ENCODE data around the gene GRAMD1A.
"Not testable (repeated sequence)": the region's sequence is repeated elsewhere in the genome, so short reads cannot be mapped to it uniquely, and the experiment has no call there.

GRAMD1A gene

DNA sequence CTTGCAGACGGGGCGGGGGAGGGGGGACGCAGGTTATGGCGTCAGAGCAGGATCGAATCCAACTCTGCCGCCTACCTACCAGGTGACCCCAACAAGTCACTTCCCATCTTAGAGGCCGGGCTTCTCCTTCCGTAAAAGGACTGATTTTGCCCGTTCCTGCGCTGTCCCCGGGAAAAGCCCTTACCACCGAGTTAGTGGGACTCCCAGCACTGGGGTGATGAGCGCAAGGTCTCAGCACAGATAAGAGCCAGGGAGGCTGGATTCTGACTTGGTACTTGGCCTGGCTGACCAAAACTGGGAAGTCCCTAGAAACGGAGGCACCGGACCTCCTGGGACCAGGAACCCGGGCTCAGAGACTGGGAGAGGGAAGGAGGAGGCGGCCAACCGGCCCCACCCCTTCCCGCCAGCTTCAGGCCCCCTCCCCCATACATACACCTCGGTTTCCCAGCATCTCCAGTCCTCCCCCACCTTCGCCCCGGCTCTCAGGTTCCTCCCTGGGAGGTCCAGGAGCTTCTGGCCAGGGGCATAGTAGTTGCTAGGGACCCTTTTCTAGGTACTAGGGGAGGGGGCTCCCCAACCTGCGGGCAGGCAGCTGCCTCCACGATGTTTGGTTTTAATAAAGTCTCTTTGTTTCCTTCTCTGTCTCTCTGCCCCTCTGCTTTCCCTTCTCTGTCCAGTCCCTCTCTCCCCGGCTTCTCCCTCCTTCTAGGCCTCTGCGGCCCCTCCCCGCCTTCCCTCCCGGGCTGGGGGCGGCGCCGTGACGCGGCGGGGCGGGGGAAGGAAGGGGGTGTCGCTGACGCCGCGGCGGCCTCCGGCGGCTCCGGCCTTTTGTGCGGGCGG is at the start of gene GRAMD1A:
GRAMD1A (plus strand) TSS at position 826 of the 840 bp plus-strand sequence. CDS start 156 bp downstream, outside the sequence.
- DNase-seq, result peak; percentile 85
- ATAC-seq, result peak; percentile 55
- H3K4me3 Mint-ChIP-seq, result peak within 1 kb of the TSS; percentile 100
- no peaks in the 10 kb centered on the region for H3K27me3 Mint-ChIP-seq
- peaks cover 68% of the 10 kb centered on the region for H3K4me1 Mint-ChIP-seq
- peak within 1 kb of the TSS; percentile 98 for H3K27ac Mint-ChIP-seq
- peaks cover 31% of the 10 kb centered on the region for H3K36me3 Mint-ChIP-seq (ENCODE audit: low read depth)
- no peaks in the 10 kb centered on the region for H3K9me3 Mint-ChIP-seq

DNA sequence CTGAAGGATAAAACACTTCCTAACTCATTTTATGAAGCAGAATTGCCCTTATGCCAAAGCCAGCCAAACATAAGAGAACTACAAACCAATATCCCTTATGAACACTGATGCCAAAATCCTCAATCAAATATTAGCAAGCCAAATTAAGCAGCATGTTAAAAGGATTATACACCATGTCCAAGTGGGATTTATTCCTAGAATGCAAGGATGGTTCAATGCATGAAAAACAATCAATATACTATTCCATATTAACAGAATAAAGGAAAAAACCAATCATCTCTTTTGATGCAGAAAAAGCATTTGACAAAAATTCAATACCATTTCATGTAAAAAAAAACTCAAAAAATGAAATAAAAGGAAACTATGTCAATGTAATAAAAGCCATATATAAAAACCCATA is 47.0 kb upstream of the GRAMD1A start:
- DNase-seq, result no peak
- no peak overlapping the region for H3K4me3 Mint-ChIP-seq
- H3K27ac Mint-ChIP-seq, result no peak overlapping the region
- ATAC-seq, result no peak
- peaks cover 69% of the 10 kb centered on the region for H3K9me3 Mint-ChIP-seq
- peaks cover 81% of the 10 kb centered on the region for H3K36me3 Mint-ChIP-seq (ENCODE audit: low read depth)
- no peaks in the 10 kb centered on the region for H3K27me3 Mint-ChIP-seq
- H3K4me1 Mint-ChIP-seq, result no peaks in the 10 kb centered on the region

DNA sequence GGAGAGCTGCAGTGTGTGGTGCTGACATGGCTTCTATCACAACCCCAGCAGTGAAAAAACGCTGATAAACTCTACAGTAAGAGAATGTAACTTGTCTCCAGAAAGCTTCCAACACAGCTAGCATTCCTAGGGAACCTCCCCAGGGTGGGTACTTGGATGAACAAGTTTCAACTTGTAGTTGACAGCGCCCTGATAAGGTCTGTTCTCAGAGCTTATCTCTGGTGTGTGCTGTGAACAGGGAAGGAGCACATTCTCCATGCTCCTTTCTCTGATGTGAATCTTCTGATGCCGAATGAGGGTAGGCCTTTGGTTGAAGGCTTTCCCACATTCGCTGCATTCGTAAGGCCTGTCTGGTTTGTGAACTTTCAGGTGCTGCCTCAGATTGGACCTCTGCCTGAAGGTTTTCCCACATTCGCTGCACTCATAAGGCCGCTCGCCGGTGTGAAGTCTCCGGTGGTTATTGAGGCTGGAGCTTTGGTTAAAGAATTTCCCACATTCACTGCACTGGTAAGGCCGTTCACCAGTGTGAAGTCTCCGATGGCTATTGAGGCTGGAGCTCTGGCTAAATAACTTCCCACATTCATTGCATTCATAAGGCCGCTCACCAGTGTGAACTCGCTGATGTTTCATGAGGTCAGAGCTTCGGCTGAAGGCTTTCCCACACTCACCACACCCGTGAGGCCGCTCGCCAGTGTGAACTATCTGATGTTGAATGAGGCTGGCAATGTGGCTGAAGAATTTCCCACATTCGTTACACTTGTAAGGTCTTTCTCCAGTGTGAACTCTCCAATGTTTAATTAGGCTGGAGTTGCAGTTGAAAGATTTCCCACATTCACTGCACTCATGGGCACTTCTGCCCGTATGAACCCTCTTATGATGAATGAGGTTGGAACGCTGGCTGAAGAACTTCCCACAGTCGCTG is 42.0 kb upstream of the GRAMD1A start:
- peaks cover 15% of the 10 kb centered on the region for H3K4me1 Mint-ChIP-seq
- DNase-seq, result no peak
- peaks cover 69% of the 10 kb centered on the region for H3K9me3 Mint-ChIP-seq
- no peak overlapping the region for H3K27ac Mint-ChIP-seq
- H3K27me3 Mint-ChIP-seq, result no peaks in the 10 kb centered on the region
- peaks cover 90% of the 10 kb centered on the region for H3K36me3 Mint-ChIP-seq (ENCODE audit: low read depth)
- H3K4me3 Mint-ChIP-seq, result no peak overlapping the region
- no peak for ATAC-seq

DNA sequence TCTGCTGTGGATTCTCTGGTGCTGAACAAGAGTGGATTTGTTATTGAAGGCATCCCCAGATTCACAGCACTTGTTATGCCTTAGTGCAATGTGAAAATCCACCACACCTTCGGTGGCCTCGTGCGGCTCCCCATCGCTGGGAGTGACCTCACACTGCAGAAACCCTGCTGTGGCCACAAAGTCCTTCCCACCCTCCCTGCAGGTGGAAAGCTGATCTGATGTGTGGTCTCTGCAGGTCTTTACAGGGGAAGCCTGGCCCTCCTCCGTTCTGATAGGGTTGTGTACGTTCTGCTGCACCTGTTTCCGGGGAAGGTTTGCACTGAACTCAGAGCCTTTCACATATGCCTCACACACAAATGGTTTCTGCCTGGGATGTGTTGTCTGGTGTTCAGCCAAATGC is 41.1 kb upstream of the GRAMD1A start:
- Mint-ChIP-seq H3K36me3 (ENCODE audit: low read depth) (peaks cover 83% of the 10 kb centered on the region), H3K27ac (no peak overlapping the region), H3K9me3 (peaks cover 64% of the 10 kb centered on the region), H3K4me1 (peaks cover 18% of the 10 kb centered on the region), H3K27me3 (no peaks in the 10 kb centered on the region), H3K4me3 (no peak overlapping the region)
- ATAC-seq (no peak), DNase-seq (no peak)

DNA sequence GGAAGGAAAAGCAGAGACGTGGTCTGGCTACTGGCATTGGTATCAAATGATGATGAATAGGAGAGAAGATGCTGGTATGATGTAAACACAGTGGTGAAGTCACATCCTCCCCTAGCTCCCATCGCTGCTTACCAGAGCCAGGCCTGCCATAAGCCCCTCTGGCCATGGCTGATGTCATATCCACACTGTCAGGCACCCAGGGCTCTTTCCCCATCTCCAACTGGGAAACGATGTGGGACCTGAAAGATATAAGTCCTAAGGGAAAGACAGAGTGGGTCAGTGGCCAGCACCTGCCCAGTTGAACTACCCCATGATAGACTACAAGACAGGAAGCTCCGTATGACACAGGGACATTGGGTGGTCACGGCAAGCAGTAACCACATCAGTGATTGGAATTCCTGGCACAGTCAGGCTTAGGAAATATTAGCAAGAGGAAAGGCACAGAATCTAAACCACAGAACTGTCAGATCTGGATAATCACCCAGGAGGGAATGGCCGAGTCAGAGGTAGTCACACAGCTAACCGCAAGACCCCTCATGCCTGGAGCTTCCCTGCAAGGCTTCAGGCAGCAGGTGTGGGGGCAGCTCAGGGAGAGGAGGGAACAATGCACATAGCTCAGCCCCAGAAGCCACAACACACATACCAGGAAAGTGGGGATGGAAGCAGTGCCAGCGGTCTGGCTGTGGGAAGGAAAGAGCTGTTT is 39.9 kb upstream of the GRAMD1A start:
- Mint-ChIP-seq H3K4me3 (no peak overlapping the region), H3K36me3 (ENCODE audit: low read depth) (peaks cover 75% of the 10 kb centered on the region), H3K27me3 (no peaks in the 10 kb centered on the region), H3K27ac (no peak overlapping the region), H3K9me3 (peaks cover 58% of the 10 kb centered on the region), H3K4me1 (peaks cover 20% of the 10 kb centered on the region)
- DNase-seq (no peak), ATAC-seq (no peak)

DNA sequence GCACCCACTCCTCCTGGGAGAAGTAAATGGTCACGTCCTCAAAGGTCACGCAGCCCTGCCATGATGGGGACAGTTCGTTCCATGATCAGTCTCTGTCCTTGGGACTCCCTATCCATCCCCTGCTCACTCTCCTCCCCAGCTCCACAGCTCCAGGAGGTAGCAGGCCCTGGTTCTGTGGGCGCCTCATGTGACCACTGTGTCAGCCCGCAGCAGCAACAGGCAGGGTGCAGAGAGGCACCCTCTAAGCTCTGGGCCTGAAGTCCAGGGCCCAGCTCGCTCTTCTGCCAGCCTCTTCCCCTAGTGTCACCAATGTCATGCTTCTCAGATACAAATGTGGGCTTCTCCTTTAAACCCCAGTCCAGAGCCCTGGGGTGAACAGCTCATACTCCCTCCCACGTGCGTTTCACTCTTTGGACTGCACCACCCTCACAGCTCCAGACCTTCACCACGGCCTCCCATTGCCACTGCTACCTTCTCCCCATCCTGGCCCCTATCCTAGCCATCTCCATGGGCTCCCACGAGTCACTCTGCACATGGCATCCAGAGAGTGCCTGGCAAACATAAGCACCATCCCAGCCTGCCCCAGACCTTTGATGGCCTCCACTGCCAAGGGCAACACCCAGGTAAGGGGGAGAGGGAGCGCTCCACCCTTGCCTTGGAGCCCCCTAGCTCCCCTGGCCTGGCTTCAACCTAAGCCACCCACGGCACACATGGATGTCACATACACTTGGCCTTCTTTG is 39.0 kb upstream of the GRAMD1A start:
- H3K4me3 Mint-ChIP-seq, result no peak overlapping the region
- DNase-seq (no peak), ATAC-seq (no peak)
- peaks cover 22% of the 10 kb centered on the region for H3K4me1 Mint-ChIP-seq
- H3K27ac Mint-ChIP-seq, result no peak overlapping the region
- peaks cover 51% of the 10 kb centered on the region for H3K9me3 Mint-ChIP-seq
- no peaks in the 10 kb centered on the region for H3K27me3 Mint-ChIP-seq
- H3K36me3 Mint-ChIP-seq (ENCODE audit: low read depth), result peaks cover 68% of the 10 kb centered on the region

DNA sequence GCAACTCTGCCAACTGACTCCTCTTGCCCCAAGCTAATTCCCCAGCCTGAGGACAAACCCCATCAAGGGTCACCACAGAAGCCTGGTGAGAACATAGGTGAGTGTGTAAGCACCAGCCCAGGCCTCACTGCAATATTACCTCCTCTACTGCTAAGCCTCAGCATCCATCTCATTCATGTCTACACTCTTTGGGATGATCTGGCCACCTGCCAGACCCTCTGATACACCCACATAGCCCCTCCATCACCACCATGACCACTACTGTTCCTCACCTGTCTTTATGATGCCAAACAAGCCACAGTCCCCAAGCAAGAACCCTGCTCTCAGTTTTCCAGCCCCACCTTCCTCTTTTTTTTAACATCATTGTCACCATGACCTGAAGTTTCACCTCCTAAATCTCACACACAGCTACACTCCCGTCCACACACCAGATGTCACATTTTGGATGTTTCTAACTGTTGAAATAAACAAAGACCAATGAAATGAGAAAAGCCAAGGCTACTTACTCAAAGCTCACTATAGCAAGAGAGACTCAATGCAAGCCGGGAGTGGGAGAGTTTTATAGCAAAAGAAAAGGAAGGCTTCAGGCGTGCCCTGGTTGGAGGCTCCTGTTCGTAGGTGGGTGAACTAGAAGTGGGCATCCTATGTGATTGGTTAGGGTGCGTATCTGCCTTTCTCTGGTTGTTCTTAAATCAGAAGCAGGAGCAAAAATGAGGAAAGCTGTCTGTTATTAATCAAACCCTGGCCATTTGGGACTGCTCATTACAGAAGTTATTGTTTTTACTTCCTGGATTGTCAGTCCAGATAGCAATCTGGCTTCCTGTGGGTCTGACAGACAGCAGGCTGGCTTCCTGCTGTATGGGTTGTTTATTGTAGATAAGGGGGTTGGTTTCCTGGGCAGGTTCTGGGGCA is 38.1 kb upstream of the GRAMD1A start:
- Mint-ChIP-seq H3K27ac (peak overlapping the region; percentile 14), H3K36me3 (ENCODE audit: low read depth) (peaks cover 59% of the 10 kb centered on the region), H3K27me3 (no peaks in the 10 kb centered on the region), H3K4me1 (peaks cover 22% of the 10 kb centered on the region), H3K9me3 (peaks cover 42% of the 10 kb centered on the region), H3K4me3 (peak overlapping the region; percentile 86)
- no peak for DNase-seq
- no peak for ATAC-seq

DNA sequence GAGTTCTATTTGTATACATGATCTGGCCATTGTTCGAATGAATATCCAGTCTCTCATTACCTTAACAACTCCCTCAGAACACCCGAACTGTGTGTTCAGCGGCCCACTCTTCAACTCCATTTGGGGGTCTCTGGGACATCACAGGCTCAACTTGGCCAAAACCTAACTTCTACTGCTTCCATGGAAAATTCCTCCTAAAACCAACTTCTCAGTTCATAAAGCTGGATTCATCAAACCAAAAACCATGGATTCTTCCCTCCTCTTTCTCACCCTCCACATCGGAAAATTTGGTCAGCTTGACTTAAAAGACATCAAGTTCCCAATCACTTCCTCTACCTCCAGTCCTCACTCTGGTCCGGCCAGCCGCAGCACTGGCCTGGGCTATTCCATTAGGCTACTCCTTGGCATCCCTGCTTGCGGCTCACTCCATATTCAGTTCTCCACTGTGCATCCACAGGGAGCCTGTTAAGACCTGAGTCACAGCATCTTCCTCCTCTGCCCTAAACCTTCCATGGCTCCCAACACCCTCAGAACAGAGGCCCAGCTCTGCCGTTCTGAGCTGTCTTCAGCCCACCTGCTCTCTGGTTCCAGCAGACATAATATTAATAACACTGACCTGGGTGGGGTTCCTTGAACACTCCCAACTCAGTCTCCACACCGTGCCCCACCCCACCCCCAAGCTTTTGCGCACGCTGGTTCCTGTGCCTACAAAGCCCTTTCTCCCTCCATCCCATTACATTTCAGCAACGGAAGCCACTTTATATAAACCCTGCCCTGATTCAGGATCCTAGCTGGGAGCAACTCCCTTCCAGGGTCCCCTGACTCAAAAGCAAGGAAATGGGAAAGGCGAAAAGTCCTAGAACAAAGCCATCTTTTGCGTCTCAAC is 37.2 kb upstream of the GRAMD1A start:
- Mint-ChIP-seq H3K4me3 (peak overlapping the region; percentile 86), H3K36me3 (ENCODE audit: low read depth) (peaks cover 50% of the 10 kb centered on the region), H3K27ac (peak overlapping the region; percentile 81), H3K4me1 (peaks cover 22% of the 10 kb centered on the region), H3K27me3 (no peaks in the 10 kb centered on the region), H3K9me3 (peaks cover 41% of the 10 kb centered on the region)
- ATAC-seq (no peak), DNase-seq (peak; percentile 18)

DNA sequence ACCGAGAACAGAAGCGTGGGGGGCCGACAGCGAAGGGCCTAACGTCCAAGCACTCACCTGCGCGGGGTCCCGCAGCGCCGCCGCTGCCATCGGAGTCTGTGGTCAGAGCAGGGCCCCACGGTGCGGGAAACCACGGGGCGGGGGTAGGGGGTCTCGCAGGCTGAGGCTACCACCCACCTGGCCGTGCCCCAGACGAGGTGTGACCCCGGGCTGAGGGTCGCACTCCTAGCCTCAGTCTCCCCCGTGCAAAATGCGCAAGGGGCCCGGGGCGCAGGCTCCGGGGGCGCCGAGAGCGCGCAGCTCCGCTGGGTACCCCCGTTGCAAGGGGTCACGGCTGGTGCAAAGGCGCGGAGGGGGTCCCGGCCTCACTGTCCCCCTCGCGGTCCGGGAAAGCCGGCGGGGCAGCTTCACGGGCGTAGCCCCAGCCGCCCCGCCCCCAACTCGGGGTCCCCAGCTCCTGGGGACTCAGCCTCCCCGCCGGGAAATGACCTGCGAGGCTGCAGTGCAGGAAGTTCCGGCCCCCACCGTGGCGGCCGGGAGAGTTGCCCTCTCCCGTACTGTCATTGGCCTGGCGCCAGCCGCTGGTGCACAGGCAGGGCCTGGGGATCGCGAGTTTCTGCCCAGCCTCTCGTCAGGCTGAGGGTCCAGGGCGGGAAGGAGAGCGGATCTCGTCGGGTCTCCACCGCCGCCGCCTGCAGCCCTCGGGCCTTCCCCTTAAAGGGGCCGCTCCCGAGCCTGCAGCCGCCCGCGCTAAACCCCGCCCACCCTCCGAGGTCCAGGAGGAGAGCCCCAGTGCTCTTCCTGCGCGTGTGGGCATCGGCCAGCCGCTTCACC is 36.3 kb upstream of the GRAMD1A start, which contains the start of gene ZNF792:
ZNF792 (minus strand) TSS at position 657 of the 834 bp plus-strand sequence; CDS start at position 90, 567 bp downstream.
- Mint-ChIP-seq H3K36me3 (ENCODE audit: low read depth) (peaks cover 42% of the 10 kb centered on the region), H3K27me3 (no peaks in the 10 kb centered on the region), H3K4me3 (peak within 1 kb of the TSS; percentile 86), H3K4me1 (peaks cover 22% of the 10 kb centered on the region), H3K9me3 (peaks cover 43% of the 10 kb centered on the region), H3K27ac (peak within 1 kb of the TSS; percentile 81)
- peak; percentile 79 for ATAC-seq
- peak; percentile 70 for DNase-seq

DNA sequence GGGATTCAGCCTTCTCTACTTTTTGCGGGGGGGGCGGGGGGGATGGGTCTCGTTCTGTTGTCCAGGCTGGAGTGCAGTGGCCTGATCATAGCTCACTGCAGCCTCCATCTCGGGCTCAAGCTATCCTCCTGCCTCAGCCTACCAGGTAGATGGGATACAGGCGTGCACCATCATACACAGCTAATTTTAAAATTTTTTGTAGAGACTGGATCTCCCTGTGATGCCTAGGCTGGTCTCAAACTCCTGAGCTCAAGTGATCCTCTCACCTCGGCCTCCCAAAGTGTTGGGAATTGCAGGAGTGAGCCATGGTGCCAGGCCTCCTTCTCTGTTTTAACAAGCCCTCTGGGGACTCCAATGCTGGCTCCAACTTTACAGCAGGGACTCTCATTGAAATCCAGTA is 35.5 kb upstream of the GRAMD1A start:
- ATAC-seq, result no peak
- no peak overlapping the region for H3K27ac Mint-ChIP-seq
- no peaks in the 10 kb centered on the region for H3K27me3 Mint-ChIP-seq
- peaks cover 22% of the 10 kb centered on the region for H3K4me1 Mint-ChIP-seq
- H3K36me3 Mint-ChIP-seq (ENCODE audit: low read depth), result peaks cover 34% of the 10 kb centered on the region
- H3K4me3 Mint-ChIP-seq, result peak overlapping the region; percentile 71
- peaks cover 37% of the 10 kb centered on the region for H3K9me3 Mint-ChIP-seq
- no peak for DNase-seq

DNA sequence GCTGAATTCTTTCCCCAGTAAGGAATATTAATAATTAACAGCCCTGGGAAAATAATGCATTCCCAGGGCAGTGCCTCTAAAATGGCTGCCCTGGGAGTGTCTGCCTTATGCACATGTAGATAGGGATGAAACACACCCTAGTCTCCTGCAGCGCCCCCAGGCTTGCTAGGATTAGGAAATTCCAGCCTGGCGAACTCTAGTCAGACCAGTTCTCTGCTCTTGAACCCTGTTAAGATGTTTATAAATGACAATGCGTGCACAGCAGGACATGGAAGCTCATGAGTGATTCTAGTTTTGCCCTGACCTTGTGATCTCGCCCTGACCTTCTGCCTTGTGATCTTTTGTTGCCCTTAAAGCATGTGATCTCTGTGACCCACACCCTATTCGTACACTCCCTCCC is 34.6 kb upstream of the GRAMD1A start:
- not testable (repeated sequence) for DNase-seq, H3K27ac Mint-ChIP-seq, H3K27me3 Mint-ChIP-seq, H3K4me3 Mint-ChIP-seq, ATAC-seq
- Mint-ChIP-seq H3K36me3 (ENCODE audit: low read depth) (peaks cover 25% of the 10 kb centered on the region), H3K4me1 (peaks cover 22% of the 10 kb centered on the region), H3K9me3 (peaks cover 28% of the 10 kb centered on the region)

Measured in activated naive CD8-positive, alpha-beta T cell treated with anti-CD3 and anti-CD28 coated beads, Interleukin-2, amount 50 U/mL, for 24 hours (primary cell).